Measurements from ENCODE around the gene ZCCHC4. TPM values are rescaled to one million over a fixed set of nuclear protein-coding genes. Genes with fewer than 3 reads are reported as not detected.

The ZCCHC4 gene
- total and polyA plus RNA-seq, 2 of the 4 experiments (the other 2 are of a cell fraction): 7.9 to 8.1 TPM

- Histone ChIP-seq H4K20me1 (ENCODE audit: insufficient read depth, low read length) (no peaks in the 10 kb centered on the region), H2BK15ac (ENCODE audit: low read depth, low read length) (no peak overlapping the region), H3K79me1 (ENCODE audit: low read depth in 1 of 2, low read length in 2 of 2) (no peaks in the 10 kb centered on the region), H3K9me3 (ENCODE audit: control insufficient read depth, insufficient read depth, low read length) (no peaks in the 10 kb centered on the region), H4K5ac (ENCODE audit: low read depth, low read length) (no peak overlapping the region), H3K4me2 (ENCODE audit: low read depth, low read length) (no peak overlapping the region), H3K27ac (ENCODE audit: insufficient read depth, low read length) (no peak overlapping the region), H2BK5ac (ENCODE audit: low read depth, low read length, poor library complexity, severe bottlenecking) (no peak overlapping the region), H4K8ac (ENCODE audit: low read depth in 2 of 2, low read length in 2 of 2) (no peak overlapping the region), H3K36me3 (ENCODE audit: control insufficient read depth, insufficient read depth, low read length) (peaks cover 15% of the 10 kb centered on the region), H2BK120ac (ENCODE audit: low read depth, low read length) (no peak overlapping the region), H3K9ac (ENCODE audit: low read depth, low read length) (no peak overlapping the region), H3K56ac (ENCODE audit: extremely low read depth, insufficient read depth, low read length) (no peak overlapping the region), H2AK9ac (replicated peaks; ENCODE audit: low read depth, low read length, poor library complexity) (no peak overlapping the region), H3K4me3 (ENCODE audit: insufficient read depth, low read depth, low read length) (no peak overlapping the region), H2BK20ac (ENCODE audit: low read depth, low read length) (no peak overlapping the region), H3K4ac (ENCODE audit: low read depth, low read length) (no peak overlapping the region), H3K14ac (replicated peaks; ENCODE audit: low read depth, low read length) (no peak overlapping the region), H3K23ac (ENCODE audit: low read depth, low read length) (no peak overlapping the region), H2AFZ (replicated peaks; ENCODE audit: low read length, poor library complexity) (no peak overlapping the region), H4K91ac (ENCODE audit: insufficient read depth, low read depth, low read length) (no peak overlapping the region), H3K4me1 (ENCODE audit: control insufficient read depth, insufficient read depth, low read length) (no peaks in the 10 kb centered on the region), H2AK5ac (ENCODE audit: low read depth, low read length) (no peak overlapping the region), H3K27me3 (ENCODE audit: control insufficient read depth, insufficient read depth, low read length) (no peaks in the 10 kb centered on the region), H3K18ac (ENCODE audit: low read depth, low read length) (no peak overlapping the region), H3K9me1 (ENCODE audit: insufficient read depth, low read length) (no peaks in the 10 kb centered on the region)
- ChIA-PET CTCF (interaction anchor here (0.6 to 1.2 kb wide), 2 partner anchors 28 to 34 kb away, joined by 3 to 6 read pairs; no protein-coding TSS in a partner anchor), POLR2A (ENCODE audit: unreplicated experiment) (no interaction called here)
- in situ Hi-C loops (cut with MboI; ENCODE audit: low sequenced_read_pairs) (no loop called here), intact Hi-C loops (cut with micrococcal nuclease) (no loop called here), dilution Hi-C loops (cut with HindIII; ENCODE audit: low sequenced_read_pairs, unreplicated experiment) (no loop called here)
- no CpG with 5 or more reads among the region's 3 CpGs for WGBS, 2 experiments (ENCODE audit: extremely low coverage in 2 of 2, insufficient read length in 1 of 2)
- no peak for TF ChIP-seq ELK1 (IDR thresholded peaks at IDR 0.05; ENCODE audit: borderline replicate concordance, low read depth, low read length)
- TF ChIP-seq NFE2L2 (IDR thresholded peaks at IDR 0.05; ENCODE audit: low read depth, low read length): no peak
- no peak for TF ChIP-seq MXI1 (IDR thresholded peaks at IDR 0.05; ENCODE audit: borderline replicate concordance, low read depth, low read length)
- no peak for TF ChIP-seq FOS (IDR thresholded peaks at IDR 0.05; ENCODE audit: low read depth, low read length)
- no peak for TF ChIP-seq CHD1 (IDR thresholded peaks at IDR 0.05; ENCODE audit: low read depth, low read length)
- no peak for TF ChIP-seq RAD21 (IDR thresholded peaks at IDR 0.05; ENCODE audit: low read length)
- no peak for TF ChIP-seq CEBPB (IDR thresholded peaks at IDR 0.05; ENCODE audit: low read depth, low read length)
- no peak for TF ChIP-seq CTCF (conservative IDR thresholded peaks at IDR 0.05; ENCODE audit: low read depth, low read length)
- TF ChIP-seq RCOR1 (IDR thresholded peaks at IDR 0.05; ENCODE audit: insufficient replicate concordance, low read length): no peak
- no peak for TF ChIP-seq MAZ (IDR thresholded peaks at IDR 0.05; ENCODE audit: borderline replicate concordance, low read depth, low read length)
- TF ChIP-seq RFX5 (IDR thresholded peaks at IDR 0.05; ENCODE audit: low read depth, low read length): no peak
- no peak for TF ChIP-seq BHLHE40 (IDR thresholded peaks at IDR 0.05; ENCODE audit: low read depth, low read length)
- no peak for TF ChIP-seq SMC3 (IDR thresholded peaks at IDR 0.05; ENCODE audit: low read depth, low read length)
- TF ChIP-seq USF2 (IDR thresholded peaks at IDR 0.05; ENCODE audit: low read depth, low read length): no peak
- no peak for TF ChIP-seq MAFK (IDR thresholded peaks at IDR 0.05; ENCODE audit: low read depth, low read length)
- no peak for TF ChIP-seq POLR2A (IDR thresholded peaks at IDR 0.05; ENCODE audit: low read depth, low read length)
- DNase-seq (no peak), ATAC-seq (ENCODE audit: low read depth) (no peak)
- no TSS peak for BruUV-seq (replicated peaks)
Observed at GRCh38 chr4:25413261-25413660, 100.7 kb downstream of the ZCCHC4 start.

Data from IMR-90 (cell line).